HL-60/S4 (cell line): ENCODE results near the gene KIF6.

ENCODE experiments used
- in situ Hi-C: fragments of 300-500 bp; cut with MboI; formaldehyde crosslinking; loops from 2 replicates; pipeline ENCODE4 v1.14.3; 2022; ENCODE audit warnings: low sequenced_read_pairs

The KIF6 gene

GRCh38 chr6:39666706-39667489, 58.3 kb downstream of the KIF6 start:
- in situ Hi-C loops, result no loop called here

- in situ Hi-C loops, result no loop called here
These were observed 59.3 kb downstream of the KIF6 start for GRCh38 chr6:39665861-39666260.

GRCh38 chr6:39664173-39664572, 61.0 kb downstream of the KIF6 start:
- in situ Hi-C loops, result no loop called here

- in situ Hi-C loops, result no loop called here
These were observed 67.7 kb downstream of the KIF6 start for GRCh38 chr6:39657355-39658135.

- in situ Hi-C loops, result no loop called here
These were observed 71.1 kb downstream of the KIF6 start for GRCh38 chr6:39654121-39654520.

- in situ Hi-C loops, result no loop called here
These were observed 71.6 kb downstream of the KIF6 start for GRCh38 chr6:39653612-39654011.

- in situ Hi-C loops, result no loop called here
These were observed 75.2 kb downstream of the KIF6 start for GRCh38 chr6:39649996-39650395.

- in situ Hi-C loops, result no loop called here
These were observed 78.3 kb downstream of the KIF6 start for GRCh38 chr6:39646751-39647420.

- in situ Hi-C loops, result no loop called here
These were observed 82.9 kb downstream of the KIF6 start for GRCh38 chr6:39642270-39642669.

- in situ Hi-C loops, result no loop called here
These were observed 86.9 kb downstream of the KIF6 start for GRCh38 chr6:39638126-39638822.

- in situ Hi-C loops, result no loop called here
These were observed 90.4 kb downstream of the KIF6 start for GRCh38 chr6:39634646-39635341.

GRCh38 chr6:39625209-39625608, 100.0 kb downstream of the KIF6 start:
- in situ Hi-C loops, result no loop called here

GRCh38 chr6:39623750-39624149, 101.5 kb downstream of the KIF6 start:
- in situ Hi-C loops, result no loop called here

GRCh38 chr6:39617520-39617919, 107.7 kb downstream of the KIF6 start:
- in situ Hi-C loops, result no loop called here

- in situ Hi-C loops, result no loop called here
These were observed 108.2 kb downstream of the KIF6 start for GRCh38 chr6:39617026-39617425.

GRCh38 chr6:39615622-39616021, 109.6 kb downstream of the KIF6 start:
- in situ Hi-C loops, result no loop called here

GRCh38 chr6:39614393-39614950, 110.7 kb downstream of the KIF6 start:
- in situ Hi-C loops, result no loop called here

GRCh38 chr6:39610221-39610620, 115.0 kb downstream of the KIF6 start:
- in situ Hi-C loops, result no loop called here

GRCh38 chr6:39608652-39609345, 116.4 kb downstream of the KIF6 start:
- in situ Hi-C loops, result no loop called here
